HG03469 (cell line): ENCODE results near the gene HLA-DPB1.
A peak's percentile ranks its signal among the peaks of the same experiment; 100 is the strongest.

Experiments used
- ATAC-seq: cut with Tn5 transposase; IDR thresholded peaks from one replicate; pipeline ENCODE4 v1.9.1; 2021; ENCODE audit warnings: mild to moderate bottlenecking, moderate library complexity, moderate number of reproducible peaks; ENCODE audit not compliant: unreplicated experiment

HLA-DPB1 gene

GRCh38 chr6:33070909-33071308 lies 4.9 kb upstream of the HLA-DPB1 start:
- ATAC-seq, result no peak

- ATAC-seq, result no peak
Measured at GRCh38 chr6:33071569-33071968, 4.2 kb upstream of the HLA-DPB1 start.

- no peak for ATAC-seq
Measured at GRCh38 chr6:33072508-33073100, 3.2 kb upstream of the HLA-DPB1 start.

GRCh38 chr6:33073431-33073871 lies 2.3 kb upstream of the HLA-DPB1 start, which contains the start of gene HLA-DPA1:
Gene HLA-DPA1, minus strand, starts transcription at chr6:33073649.
- ATAC-seq, result peak; percentile 52

- no peak for ATAC-seq
Measured at GRCh38 chr6:33075208-33075567, 602 bp upstream of the HLA-DPB1 start.

- ATAC-seq, result no peak
Measured at GRCh38 chr6:33076406-33076934, 680 bp downstream of the HLA-DPB1 start.

GRCh38 chr6:33077908-33078307 lies 2.1 kb downstream of the HLA-DPB1 start:
- no peak for ATAC-seq

- ATAC-seq, result no peak
Measured at GRCh38 chr6:33078442-33078841, 2.7 kb downstream of the HLA-DPB1 start.

- ATAC-seq, result no peak
Measured at GRCh38 chr6:33078919-33079521, 3.2 kb downstream of the HLA-DPB1 start.

GRCh38 chr6:33079580-33079979 lies 3.8 kb downstream of the HLA-DPB1 start:
- no peak for ATAC-seq

GRCh38 chr6:33080127-33081089 lies 4.6 kb downstream of the HLA-DPB1 start:
- no peak for ATAC-seq

- ATAC-seq, result no peak
Measured at GRCh38 chr6:33081098-33081824, 5.5 kb downstream of the HLA-DPB1 start.

GRCh38 chr6:33082702-33083101 lies 6.9 kb downstream of the HLA-DPB1 start:
- no peak for ATAC-seq

- no peak for ATAC-seq
Measured at GRCh38 chr6:33085627-33086026, 9.8 kb downstream of the HLA-DPB1 start.

GRCh38 chr6:33088258-33088930 lies 12.6 kb downstream of the HLA-DPB1 start:
- ATAC-seq, result no peak

GRCh38 chr6:33088931-33089620 lies 13.3 kb downstream of the HLA-DPB1 start:
- ATAC-seq, result no peak

GRCh38 chr6:33091957-33092356 lies 16.2 kb downstream of the HLA-DPB1 start:
- ATAC-seq, result no peak

GRCh38 chr6:33092385-33092784 lies 16.6 kb downstream of the HLA-DPB1 start:
- ATAC-seq, result no peak

GRCh38 chr6:33093855-33094254 lies 18.1 kb downstream of the HLA-DPB1 start:
- no peak for ATAC-seq

GRCh38 chr6:33095681-33096080 lies 19.9 kb downstream of the HLA-DPB1 start:
- ATAC-seq, result no peak
